Measurements from ENCODE around the gene WDR48. TPM values are rescaled to one million over a fixed set of nuclear protein-coding genes. Genes with fewer than 3 reads are reported as not detected.

The WDR48 gene
- polyA plus RNA-seq, 3 donors from 2014 or later, result 28.0 to 41.7 (median 31.2) TPM

DNA sequence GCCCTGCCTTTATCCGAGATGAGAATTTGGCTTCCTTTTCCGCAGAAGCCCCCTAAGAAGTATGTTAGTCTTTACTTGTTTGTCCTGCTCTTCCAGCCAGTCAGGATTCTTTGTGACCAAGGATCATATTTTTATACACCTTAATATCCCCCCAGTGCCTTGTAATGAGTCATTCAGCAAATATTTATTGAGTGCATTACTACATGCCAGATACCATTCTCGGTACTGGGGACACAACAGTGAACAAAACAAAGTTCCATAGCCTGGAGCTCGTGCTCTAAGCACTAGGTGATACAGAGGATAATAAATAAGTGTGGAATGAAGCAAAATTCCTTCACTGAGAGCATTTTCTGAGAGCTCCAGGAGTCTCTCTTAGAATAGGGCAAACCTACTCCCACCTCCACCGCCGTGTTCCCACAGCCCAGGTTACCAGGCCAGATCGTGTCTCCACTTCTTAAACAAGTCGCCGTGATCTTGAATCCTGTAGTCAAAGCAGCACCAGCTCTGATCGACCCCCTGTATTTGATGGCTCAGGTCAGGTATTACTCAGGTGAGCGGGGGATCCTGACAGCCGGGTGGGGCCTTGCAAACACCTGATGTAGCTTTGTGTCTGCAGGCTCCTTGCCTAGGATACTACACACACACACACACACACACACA lies 74.2 kb downstream of the WDR48 start:
- Mint-ChIP-seq H3K27ac (no peak overlapping the region), H3K9me3 (no peaks in the 10 kb centered on the region), H3K36me3 (peaks cover 0 to 3% (median 0%) of the 10 kb centered on the region in 3 donors), H3K4me3 (no peak overlapping the region), H3K27me3 (ENCODE audit: low read depth in 3 of 3) (peaks cover 0 to 4% (median 2%) of the 10 kb centered on the region in 3 donors), H3K4me1 (peaks cover 23 to 24% of the 10 kb centered on the region in 2 donors)
- DNase-seq, result no peak

DNA sequence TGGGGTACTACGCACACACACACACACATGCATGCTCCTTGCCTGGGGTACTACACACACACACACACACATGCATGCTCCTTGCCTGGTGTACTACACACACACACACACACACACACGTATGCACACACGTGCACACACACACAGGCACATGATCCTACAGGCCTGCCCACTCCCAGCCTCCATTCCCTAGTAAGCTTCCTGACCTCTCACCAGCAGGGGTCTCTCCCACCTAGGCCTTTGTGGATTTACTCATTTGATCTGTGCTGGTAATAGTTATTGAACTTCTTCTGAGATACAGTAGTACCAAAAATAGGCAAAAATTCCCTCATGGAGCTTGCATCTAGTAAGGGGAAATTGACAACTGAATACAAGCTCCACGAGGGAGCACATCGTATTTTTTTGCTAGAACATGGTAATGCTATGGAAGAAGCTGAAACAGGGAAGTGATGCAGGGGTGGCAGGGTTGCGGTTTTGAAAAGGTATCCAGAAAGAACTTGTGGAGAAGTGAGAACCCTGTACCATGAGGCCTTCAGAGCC lies 74.8 kb downstream of the WDR48 start:
- Mint-ChIP-seq H3K27me3 (ENCODE audit: low read depth in 3 of 3) (peaks cover 0 to 4% (median 2%) of the 10 kb centered on the region in 3 donors), H3K4me3 (no peak overlapping the region), H3K36me3 (peaks cover 0 to 3% (median 0%) of the 10 kb centered on the region in 3 donors), H3K9me3 (no peaks in the 10 kb centered on the region), H3K27ac (peak overlapping the region in 1 of 6 donors; percentile 41), H3K4me1 (peaks cover 23 to 24% of the 10 kb centered on the region in 2 donors)
- no peak for DNase-seq

- Mint-ChIP-seq H3K27ac (peak overlapping the region in 2 of 6 donors; percentile 6 to 41), H3K4me3 (peak overlapping the region in 4 of 5 donors; percentile 3 to 69 (median 49)), H3K4me1 (peaks cover 23 to 24% of the 10 kb centered on the region in 2 donors), H3K9me3 (no peaks in the 10 kb centered on the region), H3K36me3 (peaks cover 0 to 3% (median 0%) of the 10 kb centered on the region in 3 donors), H3K27me3 (ENCODE audit: low read depth in 3 of 3) (peaks cover 0 to 4% (median 2%) of the 10 kb centered on the region in 3 donors)
- no peak for DNase-seq
Observed at GRCh38 chr3:39127269-39127907, 75.6 kb downstream of the WDR48 start.

GRCh38 chr3:39127908-39128304 lies 76.1 kb downstream of the WDR48 start:
- Mint-ChIP-seq H3K27ac (peak overlapping the region in 5 of 6 donors; percentile 3 to 41 (median 6)), H3K36me3 (peaks cover 0 to 3% (median 0%) of the 10 kb centered on the region in 3 donors), H3K4me1 (peaks cover 23 to 24% of the 10 kb centered on the region in 2 donors), H3K9me3 (no peaks in the 10 kb centered on the region), H3K4me3 (peak overlapping the region; percentile 3 to 69 (median 49)), H3K27me3 (ENCODE audit: low read depth in 3 of 3) (peaks cover 2 to 4% (median 2%) of the 10 kb centered on the region in 3 donors)
- DNase-seq, result peak in 1 of 3 donors; percentile 30

DNA sequence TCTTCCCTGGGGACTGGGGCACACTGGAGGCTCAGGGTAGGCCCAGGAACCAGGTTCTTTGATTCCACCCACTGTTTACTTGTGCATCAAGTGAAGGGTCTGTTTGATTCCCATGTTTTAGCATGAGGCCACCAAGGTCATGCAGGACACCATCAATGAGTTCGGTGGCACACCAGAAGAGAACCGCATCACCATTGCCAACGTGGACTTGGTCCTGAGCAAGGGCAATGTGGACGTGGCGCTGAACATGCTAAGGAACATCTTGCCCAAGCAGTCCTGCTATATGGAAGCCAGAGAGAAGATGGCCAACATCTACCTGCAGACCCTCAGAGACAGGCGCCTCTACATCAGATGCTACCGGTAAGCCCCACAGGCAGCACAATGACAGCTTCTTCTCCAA lies 77.1 kb downstream of the WDR48 start:
- Mint-ChIP-seq H3K9me3 (no peaks in the 10 kb centered on the region), H3K27me3 (ENCODE audit: low read depth in 3 of 3) (peaks cover 2 to 4% (median 2%) of the 10 kb centered on the region in 3 donors), H3K4me1 (peaks cover 23 to 24% of the 10 kb centered on the region in 2 donors), H3K36me3 (peaks cover 0 to 3% (median 0%) of the 10 kb centered on the region in 3 donors), H3K27ac (no peak overlapping the region), H3K4me3 (no peak overlapping the region)
- DNase-seq, result no peak

- no peaks in the 10 kb centered on the region for H3K36me3 Mint-ChIP-seq
Observed at GRCh38 chr3:39130026-39130425, 78.2 kb downstream of the WDR48 start.

GRCh38 chr3:39130693-39131265 lies 79.0 kb downstream of the WDR48 start:
- peaks cover 2 to 4% (median 2%) of the 10 kb centered on the region in 3 donors for H3K27me3 Mint-ChIP-seq (ENCODE audit: low read depth in 3 of 3)
- no peak for DNase-seq
- no peak overlapping the region for H3K4me3 Mint-ChIP-seq
- H3K27ac Mint-ChIP-seq, result no peak overlapping the region
- H3K36me3 Mint-ChIP-seq, result no peaks in the 10 kb centered on the region
- H3K4me1 Mint-ChIP-seq, result peaks cover 23 to 24% of the 10 kb centered on the region in 2 donors
- H3K9me3 Mint-ChIP-seq, result no peaks in the 10 kb centered on the region

More at GRCh38 chr3:39130026-39130425, 78.2 kb downstream of the WDR48 start:
- no peaks in the 10 kb centered on the region for H3K9me3 Mint-ChIP-seq
- no peak overlapping the region for H3K4me3 Mint-ChIP-seq
- H3K4me1 Mint-ChIP-seq, result peaks cover 23 to 24% of the 10 kb centered on the region in 2 donors
- DNase-seq, result no peak
- peak overlapping the region in 1 of 6 donors; percentile 3 for H3K27ac Mint-ChIP-seq
- peaks cover 2 to 4% (median 2%) of the 10 kb centered on the region in 3 donors for H3K27me3 Mint-ChIP-seq (ENCODE audit: low read depth in 3 of 3)

- no peak for DNase-seq
- Mint-ChIP-seq H3K4me1 (peaks cover 14 to 15% of the 10 kb centered on the region in 2 donors), H3K27me3 (ENCODE audit: low read depth in 3 of 3) (peaks cover 0 to 7% (median 2%) of the 10 kb centered on the region in 3 donors), H3K4me3 (no peak overlapping the region), H3K9me3 (no peaks in the 10 kb centered on the region), H3K36me3 (no peaks in the 10 kb centered on the region), H3K27ac (no peak overlapping the region)
Observed at GRCh38 chr3:39132096-39133092, 80.6 kb downstream of the WDR48 start.

- peaks cover 7 to 8% of the 10 kb centered on the region in 2 donors for H3K4me1 Mint-ChIP-seq
- no peaks in the 10 kb centered on the region for H3K9me3 Mint-ChIP-seq
- no peak overlapping the region for H3K4me3 Mint-ChIP-seq
- no peak overlapping the region for H3K27ac Mint-ChIP-seq
- peaks cover 0 to 10% (median 6%) of the 10 kb centered on the region in 3 donors for H3K27me3 Mint-ChIP-seq (ENCODE audit: low read depth in 3 of 3)
- peaks cover 0 to 4% (median 0%) of the 10 kb centered on the region in 3 donors for H3K36me3 Mint-ChIP-seq
- DNase-seq, result no peak
Observed at GRCh38 chr3:39133093-39133490, 81.3 kb downstream of the WDR48 start.

GRCh38 chr3:39133822-39134221 lies 82.0 kb downstream of the WDR48 start:
- no peak overlapping the region for H3K27ac Mint-ChIP-seq
- H3K27me3 Mint-ChIP-seq (ENCODE audit: low read depth in 3 of 3), result peaks cover 0 to 11% (median 11%) of the 10 kb centered on the region in 3 donors
- peaks cover under 1% of the 10 kb centered on the region in 2 donors for H3K4me1 Mint-ChIP-seq
- H3K9me3 Mint-ChIP-seq, result no peaks in the 10 kb centered on the region
- H3K4me3 Mint-ChIP-seq, result no peak overlapping the region
- no peak for DNase-seq
- peaks cover 0 to 4% (median 0%) of the 10 kb centered on the region in 3 donors for H3K36me3 Mint-ChIP-seq

GRCh38 chr3:39134305-39134704 lies 82.5 kb downstream of the WDR48 start:
- Mint-ChIP-seq H3K4me3 (no peak overlapping the region), H3K27me3 (ENCODE audit: low read depth in 3 of 3) (peaks cover 0 to 15% (median 13%) of the 10 kb centered on the region in 3 donors)

GRCh38 chr3:39135170-39135805 lies 83.5 kb downstream of the WDR48 start:
- DNase-seq, result no peak
- Mint-ChIP-seq H3K36me3 (peaks cover 0 to 4% (median 2%) of the 10 kb centered on the region in 3 donors), H3K9me3 (no peaks in the 10 kb centered on the region), H3K27me3 (ENCODE audit: low read depth in 3 of 3) (peaks cover 0 to 18% (median 16%) of the 10 kb centered on the region in 3 donors), H3K4me3 (no peak overlapping the region), H3K4me1 (no peaks in the 10 kb centered on the region), H3K27ac (no peak overlapping the region)

More at GRCh38 chr3:39134305-39134704, 82.5 kb downstream of the WDR48 start:
- Mint-ChIP-seq H3K27ac (no peak overlapping the region), H3K4me1 (no peaks in the 10 kb centered on the region), H3K9me3 (no peaks in the 10 kb centered on the region), H3K36me3 (peaks cover 0 to 4% (median 0%) of the 10 kb centered on the region in 3 donors)
- no peak for DNase-seq

All from immature natural killer cell (primary cell).